HG03460 (cell line): Measurements from ENCODE around the gene SLA2.
A peak's percentile ranks its signal among the peaks of the same experiment; 100 is the strongest.
"Not testable (repeated sequence)": the region's sequence is repeated elsewhere in the genome, so short reads cannot be mapped to it uniquely, and the experiment has no call there.

ENCODE experiments used
- ATAC-seq: cut with Tn5 transposase; IDR thresholded peaks from one replicate; pipeline ENCODE4 v1.9.1; 2021; ENCODE audit not compliant: unreplicated experiment

The SLA2 gene

GRCh38 chr20:36611625-36612024 lies 34.4 kb downstream of the SLA2 start:
- no peak for ATAC-seq

DNA sequence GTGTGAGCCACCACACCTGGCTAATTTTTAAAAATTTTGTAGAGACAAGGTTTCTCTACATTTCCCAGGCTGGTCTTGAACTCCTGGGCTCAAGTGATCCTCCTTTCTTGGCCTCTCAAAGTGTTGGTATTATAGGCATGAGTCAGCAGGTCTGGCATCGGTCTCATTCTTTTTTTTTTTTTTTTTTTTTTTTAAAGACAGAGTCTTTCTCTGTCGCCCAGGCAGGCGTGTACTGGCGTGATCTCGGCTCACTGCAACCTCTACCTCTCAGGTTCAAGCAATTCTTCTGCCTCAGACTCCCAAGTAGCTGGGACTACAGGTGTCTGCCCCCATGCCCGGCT lies 37.6 kb downstream of the SLA2 start:
- ATAC-seq, result not testable (repeated sequence)

GRCh38 chr20:36607586-36608387 lies 38.2 kb downstream of the SLA2 start:
- no peak for ATAC-seq

- ATAC-seq, result peak; percentile 11
Observed at GRCh38 chr20:36606158-36607066, 39.6 kb downstream of the SLA2 start.

DNA sequence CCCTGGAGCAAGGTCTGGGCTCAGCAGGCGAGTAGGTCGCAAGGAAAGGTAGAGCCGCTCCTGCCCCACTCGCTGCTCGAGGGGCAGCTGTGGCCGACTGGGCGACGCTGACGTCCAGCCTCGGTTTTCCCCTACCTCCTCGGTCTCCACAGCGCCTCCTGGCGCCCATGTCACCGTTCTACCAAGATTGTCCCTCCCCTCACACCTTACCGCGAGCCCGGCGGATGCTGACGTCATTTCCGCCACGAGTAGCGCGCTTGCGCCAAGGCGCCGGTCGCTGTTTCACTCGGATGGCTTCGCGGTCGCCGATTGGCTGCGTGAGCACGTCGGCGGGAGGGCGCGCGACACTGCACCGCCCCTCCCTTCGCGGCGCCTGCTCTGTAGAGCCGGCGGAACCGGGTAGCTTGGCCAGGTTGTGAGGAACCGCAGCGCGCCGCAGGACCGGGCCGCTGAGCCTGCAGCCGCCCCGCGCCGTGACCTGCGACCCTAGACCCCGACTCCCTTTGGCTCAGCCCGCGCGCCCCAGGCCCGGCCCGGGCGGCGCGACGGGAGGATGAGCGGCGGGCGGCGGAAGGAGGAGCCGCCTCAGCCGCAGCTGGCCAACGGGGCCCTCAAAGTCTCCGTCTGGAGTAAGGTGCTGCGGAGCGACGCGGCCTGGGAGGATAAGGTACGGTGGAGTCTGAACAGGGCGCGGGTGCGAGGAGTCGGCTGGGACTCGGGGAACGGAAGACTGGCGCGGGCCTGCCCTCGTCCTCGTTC lies 40.4 kb downstream of the SLA2 start, which contains the start of gene RAB5IF:
RAB5IF (plus strand) TSS at position 381 of the 759 bp plus-strand sequence; CDS start at position 554, 173 bp downstream.
- peak; percentile 80 for ATAC-seq

DNA sequence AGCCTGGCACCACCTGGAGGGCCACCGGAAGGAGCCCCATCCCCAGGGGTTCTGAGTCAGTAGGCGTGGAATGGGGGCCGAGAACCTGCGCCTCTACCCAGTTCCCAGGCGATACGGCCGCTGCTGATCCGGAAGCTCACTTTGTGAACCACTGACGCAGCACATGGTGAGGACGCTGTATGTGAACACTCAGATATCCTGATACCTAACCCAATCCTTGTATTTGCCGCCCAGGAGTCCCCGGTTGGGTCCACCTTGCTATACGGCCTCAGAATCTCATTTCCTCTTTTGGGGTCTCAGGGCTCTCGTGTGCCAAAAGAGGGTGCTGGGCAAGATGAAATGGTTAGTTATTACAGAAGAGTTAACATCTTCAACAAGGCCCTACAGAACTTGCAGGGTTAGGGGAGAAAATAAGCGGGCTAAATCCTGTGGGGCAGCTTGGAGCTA lies 41.0 kb downstream of the SLA2 start:
- peak; percentile 46 for ATAC-seq

GRCh38 chr20:36601540-36601939 lies 44.5 kb downstream of the SLA2 start:
- no peak for ATAC-seq

DNA sequence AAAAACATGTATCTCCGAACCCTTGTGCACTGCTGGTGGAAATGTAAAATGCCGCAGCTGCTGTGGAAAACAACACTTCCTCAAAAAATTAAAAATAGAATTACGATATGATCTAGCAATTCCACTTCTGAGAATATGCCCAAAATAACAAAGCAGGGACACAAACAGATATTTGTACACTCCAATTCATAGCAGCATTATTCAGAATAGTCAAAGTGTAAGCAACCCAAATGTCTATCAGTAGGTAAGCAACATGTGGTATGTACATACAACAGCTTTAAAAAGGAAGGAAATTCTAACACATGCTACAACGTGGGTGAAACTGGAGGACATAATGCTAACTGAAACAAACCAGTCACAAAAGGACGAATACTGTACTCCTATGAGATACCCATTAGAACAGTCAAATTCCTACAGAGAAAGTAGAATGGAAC lies 46.1 kb downstream of the SLA2 start:
- no peak for ATAC-seq

GRCh38 chr20:36593347-36593929 lies 52.6 kb downstream of the SLA2 start:
- no peak for ATAC-seq

GRCh38 chr20:36591854-36592641 lies 53.9 kb downstream of the SLA2 start:
- ATAC-seq, result no peak

DNA sequence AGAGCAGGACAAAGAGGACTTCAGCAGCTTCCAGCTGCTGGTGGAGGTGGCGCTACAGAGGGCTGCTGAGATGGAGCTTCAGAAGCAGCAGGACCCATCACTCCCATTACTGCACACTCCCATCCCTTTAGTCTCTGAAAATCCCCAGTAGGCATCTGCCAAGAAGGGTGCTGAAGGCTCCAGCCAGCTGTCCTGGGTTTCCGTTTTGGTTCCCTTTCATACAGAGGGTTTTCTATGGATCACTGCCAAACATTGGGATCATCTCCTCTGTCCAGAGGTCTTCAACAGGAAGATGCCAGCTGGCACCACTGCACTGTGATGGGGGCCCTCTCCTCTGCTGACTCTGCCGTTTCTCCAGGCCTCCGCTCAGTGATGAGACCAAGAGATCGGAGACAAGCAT lies 54.7 kb downstream of the SLA2 start:
- no peak for ATAC-seq

- no peak for ATAC-seq
Observed at GRCh38 chr20:36587388-36588070, 58.5 kb downstream of the SLA2 start.

GRCh38 chr20:36585410-36586125 lies 60.4 kb downstream of the SLA2 start:
- ATAC-seq, result no peak

DNA sequence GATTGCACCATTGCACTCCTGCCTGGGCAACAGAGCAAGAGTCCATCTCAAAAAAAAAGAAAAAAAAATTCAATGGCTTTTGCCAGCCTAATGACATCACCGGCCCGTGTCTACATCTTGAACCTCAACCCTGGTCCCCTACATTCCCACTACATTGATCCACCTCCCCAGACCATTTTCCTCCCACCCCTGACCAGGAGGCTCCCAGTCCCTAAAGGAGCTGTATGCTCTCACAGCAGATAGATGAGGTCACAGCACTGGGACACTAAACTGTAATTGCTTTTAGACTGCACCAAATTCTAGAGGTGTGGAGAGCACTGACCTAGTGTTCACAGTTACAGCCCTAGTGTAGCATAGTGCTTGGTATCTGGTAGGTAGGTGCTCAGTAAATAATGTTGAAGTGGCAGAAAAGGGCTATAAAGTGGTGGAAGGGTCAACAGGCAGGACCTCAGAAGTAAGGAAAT lies 61.9 kb downstream of the SLA2 start:
- ATAC-seq, result no peak

DNA sequence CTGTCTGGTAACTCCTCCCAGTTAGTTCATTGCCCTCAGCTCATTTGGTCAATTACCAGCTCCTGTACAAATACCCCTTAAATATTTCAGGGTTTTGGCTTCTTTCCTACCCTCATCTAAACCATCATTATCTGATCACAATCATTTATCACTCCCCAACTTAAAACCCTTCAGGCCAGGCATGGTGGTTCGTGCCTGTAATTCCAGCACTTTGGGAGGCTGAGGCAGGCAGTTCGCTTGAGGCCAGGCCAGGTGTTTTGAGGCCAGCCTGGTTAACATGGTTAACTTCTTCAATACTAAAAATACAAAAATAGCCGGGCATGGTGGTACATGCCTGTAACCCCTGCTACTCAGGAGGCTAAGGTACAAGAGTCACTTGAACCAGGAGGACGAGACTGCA lies 63.2 kb downstream of the SLA2 start:
- ATAC-seq, result no peak

GRCh38 chr20:36582322-36582721 lies 63.7 kb downstream of the SLA2 start:
- ATAC-seq, result no peak

- ATAC-seq, result no peak
Observed at GRCh38 chr20:36579996-36580545, 65.9 kb downstream of the SLA2 start.

DNA sequence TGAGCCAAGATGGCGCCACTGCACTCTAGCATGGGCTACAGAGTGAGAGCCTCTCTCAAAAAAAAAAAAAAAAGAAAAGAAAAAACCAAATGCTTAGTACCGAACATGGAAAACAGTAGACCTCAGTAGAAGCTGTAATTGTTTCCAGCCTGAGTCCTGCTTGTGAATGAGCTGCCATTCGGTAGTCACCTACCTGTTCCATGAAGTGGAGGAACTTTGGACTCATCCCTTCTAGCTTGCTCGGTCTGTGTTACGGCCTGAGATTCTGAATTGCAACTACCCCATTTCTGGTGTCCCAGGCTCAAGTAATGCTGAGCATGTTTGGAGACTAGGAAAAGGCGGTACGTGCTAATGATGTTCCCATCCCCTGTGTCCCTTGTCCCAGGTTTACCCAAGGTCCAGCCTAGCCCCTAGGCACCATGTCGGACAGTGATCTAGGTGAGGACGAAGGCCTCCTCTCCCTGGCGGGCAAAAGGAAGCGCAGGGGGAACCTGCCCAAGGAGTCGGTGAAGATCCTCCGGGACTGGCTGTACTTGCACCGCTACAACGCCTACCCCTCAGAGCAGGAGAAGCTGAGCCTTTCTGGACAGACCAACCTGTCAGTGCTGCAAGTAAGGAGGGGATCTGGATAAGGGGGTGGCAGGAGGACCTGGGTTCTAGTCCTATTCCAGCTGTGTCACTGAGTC lies 67.5 kb downstream of the SLA2 start:
- no peak for ATAC-seq
